PC-9 (cell line): ENCODE data around the gene SESN1.
A peak's percentile ranks its signal among the peaks of the same experiment; 100 is the strongest.

Source experiments
- EZH2 ChIP-seq: fragments of 200-600 bp; sonication (generic); IDR thresholded peaks from 2 replicates; pipeline ENCODE4 v1.8.0; 2017; ENCODE audit warnings: antibody characterized with exemption, low read depth
- TF ChIP-seq, protein P1 (sequence below): fragments of 200-600 bp; sonication (generic); conservative IDR thresholded peaks from 2 replicates; pipeline ENCODE4 v1.6.1; 2017; ENCODE audit warnings: mixed run types, antibody characterized with exemption, mild to moderate bottlenecking, moderate library complexity

DNA sequence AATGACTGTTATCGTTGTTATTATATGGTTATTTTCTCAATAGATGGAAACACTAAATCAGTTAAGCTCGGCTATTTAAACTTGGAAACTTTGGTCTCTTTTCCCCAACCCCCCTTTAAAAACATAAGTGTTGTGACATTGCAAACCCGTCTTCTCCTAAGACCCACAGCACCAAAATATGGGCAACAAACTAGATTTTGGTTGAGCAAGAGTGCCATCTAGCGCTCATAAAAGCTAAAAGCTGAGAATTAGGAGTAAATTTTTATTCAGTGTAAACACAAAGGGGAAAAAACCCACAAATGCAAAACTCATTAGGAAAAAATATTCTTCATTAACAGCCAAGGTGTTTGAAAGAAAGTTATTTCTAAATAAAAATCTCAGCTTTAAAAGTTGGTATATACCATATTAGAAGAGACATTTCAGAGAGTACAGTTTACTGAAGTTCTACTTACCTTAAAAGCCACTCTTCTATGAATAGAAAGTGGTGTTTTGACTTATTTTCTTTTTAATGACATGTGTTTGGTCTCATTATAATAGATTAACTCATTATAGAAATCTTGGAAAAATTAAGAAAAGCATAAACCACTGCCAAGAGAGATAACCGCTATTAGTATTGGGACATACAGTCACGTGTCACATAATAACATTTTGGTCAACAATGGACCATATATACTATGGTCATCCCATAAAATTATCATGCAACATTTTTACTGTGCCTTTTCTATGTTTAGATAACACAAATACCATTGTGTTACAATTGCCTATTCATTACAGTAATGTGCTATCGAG lies 21.1 kb downstream of the SESN1 start:
- TF ChIP-seq, protein P1, sequence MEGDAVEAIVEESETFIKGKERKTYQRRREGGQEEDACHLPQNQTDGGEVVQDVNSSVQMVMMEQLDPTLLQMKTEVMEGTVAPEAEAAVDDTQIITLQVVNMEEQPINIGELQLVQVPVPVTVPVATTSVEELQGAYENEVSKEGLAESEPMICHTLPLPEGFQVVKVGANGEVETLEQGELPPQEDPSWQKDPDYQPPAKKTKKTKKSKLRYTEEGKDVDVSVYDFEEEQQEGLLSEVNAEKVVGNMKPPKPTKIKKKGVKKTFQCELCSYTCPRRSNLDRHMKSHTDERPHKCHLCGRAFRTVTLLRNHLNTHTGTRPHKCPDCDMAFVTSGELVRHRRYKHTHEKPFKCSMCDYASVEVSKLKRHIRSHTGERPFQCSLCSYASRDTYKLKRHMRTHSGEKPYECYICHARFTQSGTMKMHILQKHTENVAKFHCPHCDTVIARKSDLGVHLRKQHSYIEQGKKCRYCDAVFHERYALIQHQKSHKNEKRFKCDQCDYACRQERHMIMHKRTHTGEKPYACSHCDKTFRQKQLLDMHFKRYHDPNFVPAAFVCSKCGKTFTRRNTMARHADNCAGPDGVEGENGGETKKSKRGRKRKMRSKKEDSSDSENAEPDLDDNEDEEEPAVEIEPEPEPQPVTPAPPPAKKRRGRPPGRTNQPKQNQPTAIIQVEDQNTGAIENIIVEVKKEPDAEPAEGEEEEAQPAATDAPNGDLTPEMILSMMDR: peak; percentile 87
- no peak for TF ChIP-seq EZH2
